Large intestine (tissue), 3 donors: ENCODE data around the gene CTSH. TPM values are rescaled to one million over a fixed set of nuclear protein-coding genes. Genes with fewer than 3 reads are reported as not detected.

ENCODE experiments used
- DNase-seq, 2 donors: peaks; one replicate each; pipeline versions ENCODE4 v3.0.0 to v3.0.0-alpha.2; 2013
- H3K27ac ChIP-seq: one replicate; pipeline ENCODE4 v1.5.1; 2013; ENCODE audit warnings: low read length
- H3K27me3 ChIP-seq: 2 replicates; pipeline ENCODE4 v1.6.1; 2013; ENCODE audit warnings: low read length; ENCODE audit not compliant: control insufficient read depth, insufficient read depth
- H3K36me3 ChIP-seq: 2 replicates; pipeline ENCODE4 v1.6.1; 2013; ENCODE audit warnings: low read length; ENCODE audit not compliant: control insufficient read depth, insufficient read depth
- H3K4me1 ChIP-seq: one replicate; pipeline ENCODE4 v1.6.1; 2013; ENCODE audit warnings: low read length; ENCODE audit not compliant: control insufficient read depth, insufficient read depth
- H3K4me3 ChIP-seq: one replicate; pipeline ENCODE4 v1.5.1; 2013; ENCODE audit warnings: low read length
- H3K9me3 ChIP-seq: one replicate; pipeline ENCODE4 v1.6.1; 2013; ENCODE audit warnings: mild to moderate bottlenecking, low read depth, low read length, moderate library complexity; ENCODE audit not compliant: control insufficient read depth
- WGBS: methylation state at CpG from one replicate; pipeline ENCODE4 v1.1.5; 2013; ENCODE audit warnings: low lambda C conversion rate; ENCODE audit not compliant: insufficient coverage; 5-methylcytosine and 5-hydroxymethylcytosine counted together
- polyA plus RNA-seq: library from polyadenylated mRNA; unstranded; fragments of 120-200 nt; gene quantifications from one replicate; pipeline ENCODE4 v1.2.1, GENCODE V29; 2013

The CTSH gene
- polyA plus RNA-seq, 1 donor: 340 TPM

DNA sequence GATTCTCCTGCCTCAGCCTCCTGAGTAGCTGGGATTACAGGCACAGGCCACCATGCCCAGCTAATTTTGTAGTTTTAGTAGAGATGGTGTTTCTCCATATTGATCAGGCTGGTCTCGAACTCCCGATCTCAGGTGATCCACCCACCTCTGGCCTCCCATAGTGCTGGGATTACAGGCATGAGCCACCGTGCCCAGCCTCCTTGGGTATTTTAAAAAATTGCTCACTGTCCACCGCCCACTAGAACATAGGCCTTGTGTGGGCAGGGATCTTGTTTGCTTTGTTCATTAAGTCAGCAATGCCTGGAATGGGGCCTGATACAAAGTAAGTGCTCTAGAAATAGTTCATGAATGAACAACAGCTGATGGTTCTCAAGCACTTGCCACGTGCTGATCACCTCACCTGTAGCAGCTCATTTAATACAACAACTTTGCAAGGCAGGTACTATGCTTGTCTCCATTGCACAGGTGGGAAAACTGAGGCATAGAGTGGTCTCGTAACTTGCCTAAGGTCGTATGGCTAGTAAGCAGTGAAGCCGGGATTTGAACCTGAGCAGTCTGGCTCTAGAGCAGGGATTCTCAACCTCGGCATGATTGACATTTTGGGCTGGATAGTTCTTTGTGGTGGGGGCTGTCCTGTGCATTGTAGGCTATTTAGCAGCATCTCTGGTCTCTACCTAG, 12.7 kb upstream of the CTSH start:
- no peak overlapping the region for H3K27ac ChIP-seq
- DNase-seq: no peak
- H3K36me3 ChIP-seq: no peaks in the 10 kb centered on the region
- H3K4me3 ChIP-seq: no peak overlapping the region
- H3K9me3 ChIP-seq: no peaks in the 10 kb centered on the region
- H3K27me3 ChIP-seq: no peaks in the 10 kb centered on the region
- H3K4me1 ChIP-seq: no peaks in the 10 kb centered on the region
- WGBS: 92% methylated on average over 2 of the region's 9 CpGs

- H3K4me1 ChIP-seq: no peaks in the 10 kb centered on the region
- H3K27ac ChIP-seq: no peak overlapping the region
- WGBS: no CpG with 5 or more reads among the region's 1 CpG
- H3K9me3 ChIP-seq: no peaks in the 10 kb centered on the region
- no peak for DNase-seq
- H3K4me3 ChIP-seq: no peak overlapping the region
- no peaks in the 10 kb centered on the region for H3K27me3 ChIP-seq
- H3K36me3 ChIP-seq: no peaks in the 10 kb centered on the region
These were observed 12.1 kb upstream of the CTSH start for GRCh38 chr15:78956937-78957336.

DNA sequence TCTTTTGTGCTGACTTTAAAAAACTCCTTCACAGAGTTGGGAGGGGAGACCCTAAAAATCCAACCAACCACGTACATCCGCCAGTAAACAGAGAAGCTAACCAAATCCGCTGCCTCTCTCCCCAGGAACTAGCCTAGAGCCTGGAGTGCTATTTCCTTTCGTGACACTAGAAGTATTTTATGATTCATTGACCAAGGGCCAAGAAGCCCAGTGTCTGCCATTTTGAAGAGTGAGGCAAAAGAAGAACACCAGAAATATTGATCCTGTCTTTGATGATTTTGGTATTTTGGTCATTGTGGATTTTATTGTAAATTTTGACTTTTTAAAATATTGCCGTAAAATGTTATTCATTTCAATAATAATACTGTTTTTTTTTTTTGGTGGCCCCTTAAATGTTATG, 10.5 kb upstream of the CTSH start:
- no peaks in the 10 kb centered on the region for H3K36me3 ChIP-seq
- H3K27me3 ChIP-seq: no peaks in the 10 kb centered on the region
- H3K27ac ChIP-seq: no peak overlapping the region
- H3K4me1 ChIP-seq: no peaks in the 10 kb centered on the region
- no peak for DNase-seq
- WGBS: 90% methylated on average over 2 of the region's 5 CpGs
- H3K4me3 ChIP-seq: no peak overlapping the region
- H3K9me3 ChIP-seq: no peaks in the 10 kb centered on the region

DNA sequence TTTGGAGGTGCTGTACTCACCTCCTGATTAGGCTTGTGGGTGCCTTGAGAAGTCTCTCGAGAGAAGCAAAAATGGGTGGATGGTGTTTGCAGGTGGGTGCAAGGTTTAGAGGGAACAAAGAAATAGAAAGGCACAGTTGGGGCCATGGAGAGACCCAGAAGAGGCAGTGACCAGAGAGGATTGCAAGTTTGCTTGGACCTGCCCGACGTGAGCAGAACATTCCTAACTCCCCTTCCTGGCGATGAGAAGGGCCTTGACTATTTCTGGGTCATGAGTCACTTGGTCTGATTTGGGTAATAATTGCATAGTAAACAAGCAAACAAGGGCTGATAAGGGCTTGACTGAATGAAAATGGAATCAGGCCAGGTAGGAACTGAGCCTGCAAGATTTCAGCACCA, 7.0 kb upstream of the CTSH start:
- no peaks in the 10 kb centered on the region for H3K27me3 ChIP-seq
- H3K27ac ChIP-seq: no peak overlapping the region
- no peaks in the 10 kb centered on the region for H3K36me3 ChIP-seq
- no CpG with 5 or more reads among the region's 4 CpGs for WGBS
- no peaks in the 10 kb centered on the region for H3K9me3 ChIP-seq
- DNase-seq: no peak
- H3K4me1 ChIP-seq: peaks cover 7% of the 10 kb centered on the region
- H3K4me3 ChIP-seq: no peak overlapping the region

DNA sequence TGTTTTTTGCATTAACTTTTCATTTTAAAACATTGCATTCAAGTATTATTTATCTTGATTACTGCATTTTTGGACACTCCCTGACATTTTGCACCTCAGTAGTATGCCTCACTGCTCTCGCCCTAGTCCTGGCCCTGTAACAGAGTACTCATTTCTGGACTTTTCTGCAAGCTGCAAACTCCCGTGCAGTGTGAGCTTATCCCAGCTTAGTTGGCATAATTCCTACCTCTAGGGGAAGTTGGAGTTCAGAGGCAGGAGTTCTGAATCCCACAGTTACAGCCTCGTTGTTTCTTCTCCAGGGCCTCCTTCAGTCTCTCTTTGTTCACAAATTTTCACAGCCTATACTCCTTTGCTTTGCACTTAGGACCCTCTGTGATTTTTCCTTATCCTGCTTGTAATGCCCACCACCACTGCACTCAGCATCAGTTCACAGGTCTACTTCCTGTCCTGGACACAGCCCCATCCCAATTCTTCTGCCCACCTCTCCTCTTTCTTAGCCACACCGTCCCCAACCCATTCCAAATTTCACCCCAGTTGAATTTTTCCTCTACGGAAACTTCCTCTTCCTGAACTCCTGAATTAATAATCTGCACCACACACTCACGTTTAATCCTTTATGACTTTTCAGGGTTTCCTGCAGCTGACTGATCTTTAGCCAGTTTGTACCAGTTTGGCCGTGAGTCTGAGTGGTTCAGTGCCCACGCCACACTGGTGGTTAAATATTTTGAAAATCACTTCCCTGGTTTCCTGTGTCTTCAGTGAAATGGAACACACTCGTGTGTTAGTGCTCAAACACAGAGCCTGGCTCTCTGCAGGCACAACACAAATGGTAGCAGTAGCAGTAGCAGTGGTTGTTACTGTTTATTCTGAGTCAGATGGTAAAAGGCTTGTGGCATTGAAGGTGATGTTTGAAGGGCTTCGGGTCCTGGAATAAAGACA, 6.3 kb upstream of the CTSH start:
- 92% methylated on average over 3 of the region's 10 CpGs for WGBS
- DNase-seq: no peak

DNA sequence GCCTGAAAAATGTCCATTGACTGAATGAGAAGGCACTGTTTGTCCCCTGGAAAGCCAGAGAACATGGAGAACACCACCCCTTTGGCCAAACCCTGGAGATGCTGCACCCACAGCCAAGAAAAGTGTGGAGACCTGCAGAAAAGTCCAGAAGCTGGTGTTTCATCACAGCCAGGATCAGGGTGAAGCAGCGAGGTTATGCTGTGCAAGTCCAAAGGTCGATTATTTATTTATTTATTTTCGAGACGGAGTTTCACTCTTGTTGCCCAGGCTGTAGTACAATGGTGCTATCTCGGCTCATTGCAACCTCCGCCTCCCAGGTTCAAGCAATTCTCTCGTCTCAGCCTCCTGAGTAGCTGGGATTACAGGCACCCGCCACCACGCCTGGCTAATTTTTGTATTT, 5.5 kb upstream of the CTSH start:
- Histone ChIP-seq H3K27ac (peak overlapping the region; percentile 53), H3K27me3 (no peaks in the 10 kb centered on the region), H3K9me3 (no peaks in the 10 kb centered on the region), H3K36me3 (no peaks in the 10 kb centered on the region), H3K4me3 (no peak overlapping the region), H3K4me1 (peaks cover 7% of the 10 kb centered on the region)
- DNase-seq: peak; percentile 72 to 87
- no CpG with 5 or more reads among the region's 9 CpGs for WGBS

More for the DNA sequence above, 6.3 kb upstream of the CTSH start:
- Histone ChIP-seq H3K36me3 (no peaks in the 10 kb centered on the region), H3K27ac (peak overlapping the region; percentile 27), H3K4me1 (peaks cover 7% of the 10 kb centered on the region), H3K27me3 (no peaks in the 10 kb centered on the region), H3K4me3 (no peak overlapping the region), H3K9me3 (no peaks in the 10 kb centered on the region)

DNA sequence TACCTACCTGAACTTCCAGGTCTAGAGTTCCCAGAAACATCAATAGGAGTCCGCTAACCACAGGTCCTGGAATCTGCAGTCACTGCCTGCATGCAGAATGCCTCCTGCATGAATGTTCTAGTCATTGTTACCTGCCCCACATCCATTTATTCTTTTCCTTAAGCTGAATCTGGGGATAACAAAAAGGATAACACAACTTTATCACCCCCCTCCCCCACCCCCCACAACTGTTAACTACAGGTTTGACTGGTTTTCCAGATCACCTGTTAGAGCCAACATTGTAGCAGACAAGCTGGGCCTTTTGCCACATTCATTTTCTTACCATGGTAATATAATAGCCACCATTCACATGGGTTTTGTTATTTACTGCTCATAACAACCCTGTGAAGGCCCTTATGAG, 4.6 kb upstream of the CTSH start:
- no CpG with 5 or more reads among the region's 1 CpG for WGBS
- Histone ChIP-seq H3K4me1 (peaks cover 7% of the 10 kb centered on the region), H3K27ac (peak overlapping the region; percentile 53), H3K4me3 (no peak overlapping the region), H3K27me3 (peaks cover 3% of the 10 kb centered on the region), H3K9me3 (no peaks in the 10 kb centered on the region), H3K36me3 (no peaks in the 10 kb centered on the region)
- DNase-seq: no peak

GRCh38 chr15:78947506-78947905, 2.7 kb upstream of the CTSH start:
- DNase-seq: no peak
- Histone ChIP-seq H3K36me3 (no peaks in the 10 kb centered on the region), H3K27ac (no peak overlapping the region), H3K27me3 (peaks cover 5% of the 10 kb centered on the region), H3K4me3 (no peak overlapping the region), H3K9me3 (no peaks in the 10 kb centered on the region), H3K4me1 (peaks cover 7% of the 10 kb centered on the region)
- WGBS: no CpG with 5 or more reads among the region's 5 CpGs

DNA sequence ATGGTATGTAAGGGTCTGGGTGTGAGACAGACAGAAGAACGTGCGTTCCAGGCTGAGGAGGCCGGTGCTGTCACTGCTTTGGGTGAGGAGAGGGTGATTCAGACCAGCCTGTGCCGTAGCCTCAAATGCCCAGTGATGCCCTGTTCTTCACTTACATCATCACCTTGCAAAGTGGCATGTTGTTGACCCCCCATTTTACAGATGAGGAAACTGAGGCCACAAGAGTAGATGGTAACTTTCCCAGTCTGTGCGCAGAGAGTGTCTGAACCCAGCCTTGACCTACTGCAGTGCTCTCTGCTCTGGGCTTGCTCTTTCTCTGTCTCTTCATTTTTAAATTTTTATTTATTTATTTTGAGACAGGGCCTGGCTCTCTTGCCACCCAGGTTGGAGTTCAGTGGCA, 1.6 kb upstream of the CTSH start:
- Histone ChIP-seq H3K36me3 (no peaks in the 10 kb centered on the region), H3K4me1 (peaks cover 7% of the 10 kb centered on the region)
- WGBS: 100% methylated on average over 1 of the region's 5 CpGs

GRCh38 chr15:78944202-78944625, 632 bp downstream of the CTSH start:
- peak in 1 of 2 donors; percentile 70 for DNase-seq
- H3K27ac ChIP-seq: peak overlapping the region; percentile 76
- H3K36me3 ChIP-seq: no peaks in the 10 kb centered on the region
- H3K4me1 ChIP-seq: no peaks in the 10 kb centered on the region
- WGBS: no CpG with 5 or more reads among the region's 12 CpGs
- no peaks in the 10 kb centered on the region for H3K9me3 ChIP-seq
- peak overlapping the region; percentile 88 for H3K4me3 ChIP-seq
- peaks cover 5% of the 10 kb centered on the region for H3K27me3 ChIP-seq

More for the DNA sequence above, 1.6 kb upstream of the CTSH start:
- Histone ChIP-seq H3K9me3 (no peaks in the 10 kb centered on the region), H3K4me3 (no peak overlapping the region), H3K27me3 (peaks cover 5% of the 10 kb centered on the region), H3K27ac (no peak overlapping the region)
- no peak for DNase-seq
